Neuron (in vitro differentiated cells): ENCODE data around the gene AKR1C1.
"Not testable (repeated sequence)": the region's sequence is repeated elsewhere in the genome, so short reads cannot be mapped to it uniquely, and the experiment has no call there.

ENCODE experiments used
- H2AFZ ChIP-seq: one replicate; pipeline ENCODE4 v1.6.1; 2013; ENCODE audit warnings: low read depth, mild to moderate bottlenecking, inconsistent platforms, low read length, moderate library complexity
- H3K27me3 ChIP-seq: one replicate; pipeline ENCODE4 v1.6.1; 2013; ENCODE audit warnings: low read length; ENCODE audit not compliant: insufficient read depth
- H3K36me3 ChIP-seq: one replicate; pipeline ENCODE4 v1.6.1; 2013; ENCODE audit warnings: low read length; ENCODE audit not compliant: insufficient read depth
- H3K4me1 ChIP-seq: one replicate; pipeline ENCODE4 v1.6.1; 2013; ENCODE audit warnings: low read length; ENCODE audit not compliant: insufficient read depth
- H3K4me3 ChIP-seq: 2 replicates; pipeline ENCODE4 v1.5.1; 2013; ENCODE audit warnings: mild to moderate bottlenecking, low read length, moderate library complexity
- H3K9me3 ChIP-seq: one replicate; pipeline ENCODE4 v1.6.1; 2013; ENCODE audit warnings: low read length

The AKR1C1 gene

GRCh38 chr10:4961558-4961957 lies 1.7 kb upstream of the AKR1C1 start:
- H3K36me3 ChIP-seq, H2AFZ ChIP-seq, H3K4me3 ChIP-seq, H3K27me3 ChIP-seq, H3K9me3 ChIP-seq, H3K4me1 ChIP-seq: not testable (repeated sequence)

GRCh38 chr10:4962308-4962707 lies 907 bp upstream of the AKR1C1 start:
- H3K36me3 ChIP-seq, H3K4me1 ChIP-seq, H3K27me3 ChIP-seq, H3K4me3 ChIP-seq, H3K9me3 ChIP-seq, H2AFZ ChIP-seq: not testable (repeated sequence)

GRCh38 chr10:4963815-4964154 lies 570 bp downstream of the AKR1C1 start:
- not testable (repeated sequence) for H3K36me3 ChIP-seq, H2AFZ ChIP-seq, H3K27me3 ChIP-seq, H3K4me3 ChIP-seq, H3K9me3 ChIP-seq, H3K4me1 ChIP-seq

- not testable (repeated sequence) for H3K9me3 ChIP-seq, H3K4me3 ChIP-seq, H3K27me3 ChIP-seq, H3K36me3 ChIP-seq, H2AFZ ChIP-seq, H3K4me1 ChIP-seq
Measured at GRCh38 chr10:4965763-4966162, 2.5 kb downstream of the AKR1C1 start.

- H3K4me1 ChIP-seq, H3K36me3 ChIP-seq, H3K27me3 ChIP-seq, H2AFZ ChIP-seq, H3K4me3 ChIP-seq, H3K9me3 ChIP-seq: not testable (repeated sequence)
Measured at GRCh38 chr10:4967189-4967588, 4.0 kb downstream of the AKR1C1 start.

GRCh38 chr10:4969289-4969688 lies 6.1 kb downstream of the AKR1C1 start:
- not testable (repeated sequence) for H3K27me3 ChIP-seq, H3K4me3 ChIP-seq, H3K9me3 ChIP-seq, H3K36me3 ChIP-seq, H2AFZ ChIP-seq, H3K4me1 ChIP-seq

GRCh38 chr10:4970362-4970761 lies 7.1 kb downstream of the AKR1C1 start:
- H3K27me3 ChIP-seq, H3K36me3 ChIP-seq, H3K4me3 ChIP-seq, H3K9me3 ChIP-seq, H2AFZ ChIP-seq, H3K4me1 ChIP-seq: not testable (repeated sequence)

GRCh38 chr10:4972369-4973142 lies 9.3 kb downstream of the AKR1C1 start:
- H3K4me3 ChIP-seq, H3K36me3 ChIP-seq, H3K4me1 ChIP-seq: not testable (repeated sequence)

GRCh38 chr10:4973294-4973693 lies 10.1 kb downstream of the AKR1C1 start:
- H3K36me3 ChIP-seq, H3K4me1 ChIP-seq, H2AFZ ChIP-seq, H3K27me3 ChIP-seq, H3K4me3 ChIP-seq, H3K9me3 ChIP-seq: not testable (repeated sequence)

More at GRCh38 chr10:4972369-4973142, 9.3 kb downstream of the AKR1C1 start:
- not testable (repeated sequence) for H3K27me3 ChIP-seq, H2AFZ ChIP-seq, H3K9me3 ChIP-seq

- H3K4me1 ChIP-seq, H3K9me3 ChIP-seq, H3K27me3 ChIP-seq, H2AFZ ChIP-seq, H3K36me3 ChIP-seq, H3K4me3 ChIP-seq: not testable (repeated sequence)
Measured at GRCh38 chr10:4974400-4974799, 11.2 kb downstream of the AKR1C1 start.

- Histone ChIP-seq H3K4me3 (no peak overlapping the region), H2AFZ (no peak overlapping the region), H3K4me1 (no peaks in the 10 kb centered on the region), H3K9me3 (no peaks in the 10 kb centered on the region), H3K27me3 (no peaks in the 10 kb centered on the region), H3K36me3 (no peaks in the 10 kb centered on the region)
Measured at GRCh38 chr10:4977025-4977424, 13.8 kb downstream of the AKR1C1 start.

GRCh38 chr10:4978870-4979269 lies 15.7 kb downstream of the AKR1C1 start:
- H3K4me3 ChIP-seq = no peak overlapping the region
- H3K27me3 ChIP-seq = no peaks in the 10 kb centered on the region
- H3K9me3 ChIP-seq = no peaks in the 10 kb centered on the region
- no peak overlapping the region for H2AFZ ChIP-seq
- no peaks in the 10 kb centered on the region for H3K36me3 ChIP-seq
- no peaks in the 10 kb centered on the region for H3K4me1 ChIP-seq

GRCh38 chr10:4980793-4981192 lies 17.6 kb downstream of the AKR1C1 start:
- Histone ChIP-seq H3K27me3 (no peaks in the 10 kb centered on the region), H3K4me3 (no peak overlapping the region), H3K9me3 (no peaks in the 10 kb centered on the region), H3K36me3 (no peaks in the 10 kb centered on the region), H2AFZ (no peak overlapping the region), H3K4me1 (no peaks in the 10 kb centered on the region)

- H3K27me3 ChIP-seq = no peaks in the 10 kb centered on the region
Measured at GRCh38 chr10:4981722-4982471, 18.7 kb downstream of the AKR1C1 start.

More at GRCh38 chr10:4981722-4982471, 18.7 kb downstream of the AKR1C1 start:
- Histone ChIP-seq H2AFZ (no peak overlapping the region), H3K4me1 (no peaks in the 10 kb centered on the region), H3K36me3 (no peaks in the 10 kb centered on the region), H3K4me3 (no peak overlapping the region), H3K9me3 (no peaks in the 10 kb centered on the region)
